Measurements from ENCODE around the gene GAB2. TPM values are rescaled to one million over a fixed set of nuclear protein-coding genes. Genes with fewer than 3 reads are reported as not detected.

GAB2 gene
- total and polyA plus RNA-seq, 2 of the 4 experiments (the other 2 are of a cell fraction): 3.3 to 5.9 TPM

DNA sequence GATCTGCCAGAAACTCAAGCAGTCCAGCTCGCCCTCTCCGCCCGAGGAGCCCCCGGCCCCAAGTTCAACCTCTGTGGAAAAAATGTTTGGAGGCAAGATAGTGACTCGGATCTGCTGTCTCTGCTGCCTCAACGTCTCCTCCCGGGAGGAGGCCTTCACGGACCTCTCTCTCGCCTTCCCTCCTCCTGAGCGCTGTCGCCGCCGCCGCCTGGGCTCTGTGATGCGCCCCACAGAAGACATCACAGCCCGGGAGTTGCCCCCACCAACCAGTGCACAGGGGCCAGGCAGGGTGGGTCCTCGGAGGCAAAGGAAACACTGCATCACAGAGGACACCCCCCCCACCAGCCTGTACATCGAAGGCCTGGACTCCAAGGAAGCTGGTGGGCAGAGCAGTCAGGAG lies 208.1 kb downstream of the GAB2 start:
- in situ Hi-C loops (cut with MboI; ENCODE audit: low sequenced_read_pairs): no loop called here
- no peak overlapping the region for H2BK5ac ChIP-seq (ENCODE audit: low read depth, low read length, poor library complexity, severe bottlenecking)
- no peak overlapping the region for H3K23ac ChIP-seq (ENCODE audit: low read depth, low read length)
- H3K56ac ChIP-seq (ENCODE audit: extremely low read depth, insufficient read depth, low read length): no peak overlapping the region
- H3K14ac ChIP-seq (replicated peaks; ENCODE audit: low read depth, low read length): no peak overlapping the region
- no peak overlapping the region for H3K18ac ChIP-seq (ENCODE audit: low read depth, low read length)
- H3K36me3 ChIP-seq (ENCODE audit: control insufficient read depth, insufficient read depth, low read length): peaks cover 47% of the 10 kb centered on the region
- TF ChIP-seq POLR2A (IDR thresholded peaks at IDR 0.05; ENCODE audit: low read depth, low read length) (no peak), MAZ (IDR thresholded peaks at IDR 0.05; ENCODE audit: borderline replicate concordance, low read depth, low read length) (no peak), NFE2L2 (IDR thresholded peaks at IDR 0.05; ENCODE audit: low read depth, low read length) (no peak), RFX5 (IDR thresholded peaks at IDR 0.05; ENCODE audit: low read depth, low read length) (no peak), SMC3 (IDR thresholded peaks at IDR 0.05; ENCODE audit: low read depth, low read length) (no peak), RCOR1 (IDR thresholded peaks at IDR 0.05; ENCODE audit: insufficient replicate concordance, low read length) (no peak), FOS (IDR thresholded peaks at IDR 0.05; ENCODE audit: low read depth, low read length) (no peak)
- TF ChIP-seq, protein P1, sequence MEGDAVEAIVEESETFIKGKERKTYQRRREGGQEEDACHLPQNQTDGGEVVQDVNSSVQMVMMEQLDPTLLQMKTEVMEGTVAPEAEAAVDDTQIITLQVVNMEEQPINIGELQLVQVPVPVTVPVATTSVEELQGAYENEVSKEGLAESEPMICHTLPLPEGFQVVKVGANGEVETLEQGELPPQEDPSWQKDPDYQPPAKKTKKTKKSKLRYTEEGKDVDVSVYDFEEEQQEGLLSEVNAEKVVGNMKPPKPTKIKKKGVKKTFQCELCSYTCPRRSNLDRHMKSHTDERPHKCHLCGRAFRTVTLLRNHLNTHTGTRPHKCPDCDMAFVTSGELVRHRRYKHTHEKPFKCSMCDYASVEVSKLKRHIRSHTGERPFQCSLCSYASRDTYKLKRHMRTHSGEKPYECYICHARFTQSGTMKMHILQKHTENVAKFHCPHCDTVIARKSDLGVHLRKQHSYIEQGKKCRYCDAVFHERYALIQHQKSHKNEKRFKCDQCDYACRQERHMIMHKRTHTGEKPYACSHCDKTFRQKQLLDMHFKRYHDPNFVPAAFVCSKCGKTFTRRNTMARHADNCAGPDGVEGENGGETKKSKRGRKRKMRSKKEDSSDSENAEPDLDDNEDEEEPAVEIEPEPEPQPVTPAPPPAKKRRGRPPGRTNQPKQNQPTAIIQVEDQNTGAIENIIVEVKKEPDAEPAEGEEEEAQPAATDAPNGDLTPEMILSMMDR (conservative IDR thresholded peaks at IDR 0.05; ENCODE audit: low read depth, low read length): no peak
- TF ChIP-seq, protein P2, sequence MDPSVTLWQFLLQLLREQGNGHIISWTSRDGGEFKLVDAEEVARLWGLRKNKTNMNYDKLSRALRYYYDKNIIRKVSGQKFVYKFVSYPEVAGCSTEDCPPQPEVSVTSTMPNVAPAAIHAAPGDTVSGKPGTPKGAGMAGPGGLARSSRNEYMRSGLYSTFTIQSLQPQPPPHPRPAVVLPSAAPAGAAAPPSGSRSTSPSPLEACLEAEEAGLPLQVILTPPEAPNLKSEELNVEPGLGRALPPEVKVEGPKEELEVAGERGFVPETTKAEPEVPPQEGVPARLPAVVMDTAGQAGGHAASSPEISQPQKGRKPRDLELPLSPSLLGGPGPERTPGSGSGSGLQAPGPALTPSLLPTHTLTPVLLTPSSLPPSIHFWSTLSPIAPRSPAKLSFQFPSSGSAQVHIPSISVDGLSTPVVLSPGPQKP (IDR thresholded peaks at IDR 0.05; ENCODE audit: borderline replicate concordance, low read depth, low read length): no peak
- DNase-seq: no peak
- intact Hi-C loops (cut with micrococcal nuclease): no loop called here
- no peak overlapping the region for H2AFZ ChIP-seq (replicated peaks; ENCODE audit: low read length, poor library complexity)
- H3K79me1 ChIP-seq (ENCODE audit: low read depth in 1 of 2, low read length in 2 of 2): peaks cover 5 to 51% of the 10 kb centered on the region in 2 experiments; a peak in 2 of 4 replicates
- H3K9me1 ChIP-seq (ENCODE audit: insufficient read depth, low read length): peaks cover 22% of the 10 kb centered on the region
- H4K8ac ChIP-seq (ENCODE audit: low read depth in 2 of 2, low read length in 2 of 2): no peak overlapping the region
- H3K9ac ChIP-seq (ENCODE audit: low read depth, low read length): no peak overlapping the region
- no peak overlapping the region for H3K4me3 ChIP-seq (ENCODE audit: insufficient read depth, low read depth, low read length)
- no peak overlapping the region for H3K4ac ChIP-seq (ENCODE audit: low read depth, low read length)
- no peak overlapping the region for H4K91ac ChIP-seq (ENCODE audit: insufficient read depth, low read depth, low read length)
- no TSS peak for BruUV-seq (replicated peaks)
- no peak overlapping the region for H3K4me2 ChIP-seq (ENCODE audit: low read depth, low read length)
- ATAC-seq (ENCODE audit: low read depth): no peak
- no peak overlapping the region for H2AK5ac ChIP-seq (ENCODE audit: low read depth, low read length)
- peaks cover 18% of the 10 kb centered on the region for H4K20me1 ChIP-seq (ENCODE audit: insufficient read depth, low read length)
- ChIA-PET POLR2A (ENCODE audit: unreplicated experiment) (no interaction called here), CTCF (no interaction called here)
- WGBS, 2 experiments (ENCODE audit: extremely low coverage in 2 of 2, insufficient read length in 1 of 2): 95% methylated on average over 10 of the region's 18 CpGs; no CpG with 5 or more reads in 1 of the 2 experiments
- H3K9me3 ChIP-seq (ENCODE audit: control insufficient read depth, insufficient read depth, low read length): no peaks in the 10 kb centered on the region
- peaks cover 14% of the 10 kb centered on the region for H3K4me1 ChIP-seq (ENCODE audit: control insufficient read depth, insufficient read depth, low read length)
- H2BK120ac ChIP-seq (ENCODE audit: low read depth, low read length): no peak overlapping the region
- no peak overlapping the region for H2AK9ac ChIP-seq (replicated peaks; ENCODE audit: low read depth, low read length, poor library complexity)
- no peak overlapping the region for H2BK15ac ChIP-seq (ENCODE audit: low read depth, low read length)
- dilution Hi-C loops (cut with HindIII; ENCODE audit: low sequenced_read_pairs, unreplicated experiment): no loop called here
- H3K27me3 ChIP-seq (ENCODE audit: control insufficient read depth, insufficient read depth, low read length): no peaks in the 10 kb centered on the region
- no peak overlapping the region for H4K5ac ChIP-seq (ENCODE audit: low read depth, low read length)
- no peak overlapping the region for H2BK20ac ChIP-seq (ENCODE audit: low read depth, low read length)
- H3K27ac ChIP-seq (ENCODE audit: insufficient read depth, low read length): no peak overlapping the region

Measured in IMR-90 (cell line).